Activated naive CD8-positive, alpha-beta T cell (primary cell): ENCODE data around the gene MYOM3.
"Not testable (repeated sequence)": the region's sequence is repeated elsewhere in the genome, so short reads cannot be mapped to it uniquely, and the experiment has no call there.

Experiments
- H3K27ac Mint-ChIP-seq: one replicate; pipeline ENCODE4 v1.8.0; 2021; ENCODE audit warnings: mixed read lengths
- H3K27me3 Mint-ChIP-seq: one replicate; pipeline ENCODE4 v1.8.0; 2021; ENCODE audit warnings: mixed read lengths
- H3K36me3 Mint-ChIP-seq: one replicate; pipeline ENCODE4 v1.8.0; 2021; ENCODE audit warnings: mixed read lengths
- H3K4me1 Mint-ChIP-seq: one replicate; pipeline ENCODE4 v1.8.0; 2021; ENCODE audit warnings: low read depth, mixed read lengths
- H3K4me3 Mint-ChIP-seq: one replicate; pipeline ENCODE4 v1.8.0; 2021; ENCODE audit warnings: mild to moderate bottlenecking, mixed read lengths
- H3K9me3 Mint-ChIP-seq: one replicate; pipeline ENCODE4 v1.8.0; 2021; ENCODE audit warnings: low read depth, mixed read lengths

Gene MYOM3

DNA sequence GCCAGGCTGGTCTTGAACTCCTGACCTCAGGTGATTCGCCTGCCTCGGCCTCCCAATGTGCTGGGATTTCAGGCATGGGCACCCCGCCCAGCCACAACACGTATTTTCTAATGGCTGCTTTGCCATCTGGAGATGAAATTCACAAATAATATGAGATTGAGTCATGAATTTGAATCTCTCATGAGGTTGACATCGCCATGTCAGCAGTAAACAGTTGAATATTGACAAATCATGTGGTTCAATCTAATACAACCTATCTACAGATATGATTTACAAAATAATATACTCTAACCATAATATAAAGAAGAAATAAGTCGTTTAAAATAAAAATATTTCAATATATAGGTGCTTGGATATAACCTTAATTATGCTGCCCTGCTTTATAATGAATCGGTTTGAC lies 42.1 kb downstream of the MYOM3 start:
- H3K36me3 Mint-ChIP-seq = no peaks in the 10 kb centered on the region
- no peak overlapping the region for H3K27ac Mint-ChIP-seq
- no peak overlapping the region for H3K4me3 Mint-ChIP-seq
- peaks cover 3% of the 10 kb centered on the region for H3K4me1 Mint-ChIP-seq
- no peaks in the 10 kb centered on the region for H3K27me3 Mint-ChIP-seq
- no peaks in the 10 kb centered on the region for H3K9me3 Mint-ChIP-seq

DNA sequence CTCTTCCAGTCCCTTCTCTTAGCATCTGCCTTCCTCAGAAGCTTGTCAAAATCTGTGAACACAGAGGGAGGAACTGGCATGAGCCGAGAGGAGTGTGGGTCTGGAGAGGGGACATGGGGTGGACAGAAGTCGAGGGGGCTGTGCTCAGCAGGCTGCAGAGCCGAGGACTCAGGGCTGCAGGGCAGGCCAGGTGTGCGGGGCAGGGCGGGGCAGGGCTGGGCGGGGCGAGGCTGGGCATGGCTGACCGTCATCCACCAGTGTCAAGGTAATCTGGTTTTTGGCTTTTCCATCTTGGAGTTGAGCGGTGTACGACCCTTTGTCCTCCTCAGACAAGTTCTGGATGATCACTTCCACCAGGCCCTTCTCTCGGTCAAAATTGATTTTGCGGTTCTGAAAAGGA lies 44.0 kb downstream of the MYOM3 start:
- Mint-ChIP-seq H3K4me1 (peaks cover 3% of the 10 kb centered on the region), H3K9me3 (no peaks in the 10 kb centered on the region), H3K4me3 (no peak overlapping the region)

GRCh38 chr1:24065304-24065703 lies 46.6 kb downstream of the MYOM3 start:
- Mint-ChIP-seq H3K27me3 (no peaks in the 10 kb centered on the region), H3K27ac (no peak overlapping the region), H3K4me1 (no peaks in the 10 kb centered on the region), H3K36me3 (no peaks in the 10 kb centered on the region), H3K4me3 (no peak overlapping the region), H3K9me3 (no peaks in the 10 kb centered on the region)

More for the DNA sequence above, 44.0 kb downstream of the MYOM3 start:
- H3K27me3 Mint-ChIP-seq = no peaks in the 10 kb centered on the region
- H3K27ac Mint-ChIP-seq = no peak overlapping the region
- no peaks in the 10 kb centered on the region for H3K36me3 Mint-ChIP-seq

DNA sequence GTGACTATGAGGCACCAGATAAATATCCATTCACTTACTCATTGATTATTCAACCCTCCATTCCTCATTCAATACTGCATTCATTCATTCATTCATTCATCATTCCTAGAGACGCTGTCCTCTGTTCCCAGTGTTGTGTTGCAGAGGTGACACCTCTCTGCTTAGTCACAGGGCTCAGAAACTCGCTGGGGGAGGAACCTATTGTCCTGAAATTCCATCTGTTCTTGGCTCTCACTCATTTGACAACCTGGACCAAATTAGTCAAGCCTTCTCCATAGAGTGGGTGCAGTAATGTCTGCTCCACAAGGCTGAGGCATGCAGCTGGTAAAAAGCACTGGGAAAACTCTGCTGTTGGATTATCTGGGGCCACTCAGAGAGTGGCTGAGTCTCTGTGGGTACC lies 49.7 kb downstream of the MYOM3 start:
- H3K9me3 Mint-ChIP-seq = no peaks in the 10 kb centered on the region
- no peak overlapping the region for H3K27ac Mint-ChIP-seq
- no peak overlapping the region for H3K4me3 Mint-ChIP-seq
- no peaks in the 10 kb centered on the region for H3K4me1 Mint-ChIP-seq
- no peaks in the 10 kb centered on the region for H3K27me3 Mint-ChIP-seq
- H3K36me3 Mint-ChIP-seq = no peaks in the 10 kb centered on the region

DNA sequence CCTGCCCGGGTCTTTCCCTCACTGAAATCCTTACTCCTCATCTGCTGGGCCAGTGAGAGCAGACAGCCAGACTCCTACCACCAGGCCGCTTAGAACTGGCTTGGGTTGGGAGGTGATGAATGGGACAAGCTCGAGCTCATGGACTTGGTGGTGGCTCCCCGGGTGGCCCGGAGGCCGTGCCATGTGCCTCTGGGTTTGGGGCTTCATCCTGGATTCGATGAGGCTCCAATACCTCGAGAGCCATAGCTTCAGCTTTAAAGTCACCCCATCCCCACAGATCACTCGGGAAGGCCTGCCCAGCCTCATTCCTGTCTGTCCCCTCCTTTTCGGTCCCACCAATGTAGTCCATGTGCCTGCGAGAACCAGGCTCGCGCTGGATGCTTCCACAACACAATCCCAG lies 51.5 kb downstream of the MYOM3 start:
- H3K9me3 Mint-ChIP-seq = no peaks in the 10 kb centered on the region
- no peak overlapping the region for H3K27ac Mint-ChIP-seq
- no peaks in the 10 kb centered on the region for H3K27me3 Mint-ChIP-seq
- no peaks in the 10 kb centered on the region for H3K36me3 Mint-ChIP-seq
- no peak overlapping the region for H3K4me3 Mint-ChIP-seq
- H3K4me1 Mint-ChIP-seq = no peaks in the 10 kb centered on the region

DNA sequence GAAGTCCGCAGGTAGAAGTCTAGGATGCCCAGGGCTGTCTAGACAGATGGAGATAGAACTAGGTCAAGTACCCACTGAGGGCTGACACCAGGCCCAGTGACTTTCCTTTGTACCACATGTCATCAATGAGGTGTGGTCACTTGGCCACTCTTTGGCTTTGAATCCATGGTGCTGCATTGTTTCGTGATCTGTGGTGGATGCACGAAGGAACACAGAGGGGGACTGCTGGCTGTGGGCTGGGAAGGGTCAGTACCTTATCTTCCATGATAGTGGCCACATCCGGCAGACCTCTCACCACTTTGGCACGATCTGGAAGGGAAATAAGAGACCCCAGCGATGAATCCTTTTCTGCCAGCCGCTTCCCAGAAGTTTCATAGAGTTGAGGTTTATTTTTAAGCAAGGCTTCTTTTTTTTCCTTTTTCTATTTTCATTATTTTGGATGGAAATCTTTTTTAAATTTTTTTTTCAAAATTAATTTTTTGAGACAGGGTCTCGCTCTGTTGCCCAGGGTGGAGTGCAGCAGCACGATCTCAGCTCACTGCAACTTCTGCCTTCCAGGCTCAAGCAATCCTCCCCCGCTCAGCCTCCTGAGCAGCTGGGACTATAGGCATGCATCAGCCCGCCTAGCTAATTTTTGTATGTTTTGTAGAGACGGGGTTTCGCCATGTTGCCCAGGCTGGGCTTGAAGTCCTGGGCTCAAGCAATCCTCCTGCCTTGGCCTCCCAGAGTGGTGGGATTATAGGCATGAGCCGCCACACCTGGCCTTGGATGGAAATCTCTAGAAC lies 53.1 kb downstream of the MYOM3 start:
- no peak overlapping the region for H3K4me3 Mint-ChIP-seq
- no peaks in the 10 kb centered on the region for H3K4me1 Mint-ChIP-seq
- no peaks in the 10 kb centered on the region for H3K36me3 Mint-ChIP-seq
- H3K27me3 Mint-ChIP-seq = no peaks in the 10 kb centered on the region
- no peaks in the 10 kb centered on the region for H3K9me3 Mint-ChIP-seq
- H3K27ac Mint-ChIP-seq = no peak overlapping the region

DNA sequence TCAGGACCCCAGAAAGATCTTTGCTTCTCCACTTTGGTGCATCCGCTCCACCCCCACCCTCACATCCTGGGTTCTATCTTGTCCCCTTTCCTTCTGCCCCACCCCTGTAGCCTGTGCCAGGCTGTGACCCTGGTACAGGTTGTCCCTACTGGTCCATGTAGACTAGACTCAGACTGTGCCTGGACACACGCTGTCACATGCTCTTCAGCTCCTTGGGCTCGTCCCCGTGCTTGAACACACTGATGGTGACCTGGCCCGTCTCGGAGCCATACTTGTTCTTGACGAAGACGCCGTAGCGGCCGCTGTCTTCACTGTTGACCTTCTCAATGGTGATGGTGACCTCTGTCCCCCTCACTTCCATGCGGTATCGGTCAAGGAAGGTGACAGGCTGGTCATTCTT lies 54.8 kb downstream of the MYOM3 start:
- Mint-ChIP-seq H3K9me3 (no peaks in the 10 kb centered on the region), H3K4me1 (no peaks in the 10 kb centered on the region), H3K36me3 (no peaks in the 10 kb centered on the region), H3K4me3 (no peak overlapping the region), H3K27me3 (no peaks in the 10 kb centered on the region), H3K27ac (no peak overlapping the region)

- Mint-ChIP-seq H3K27ac (no peak overlapping the region), H3K9me3 (no peaks in the 10 kb centered on the region)
These were observed 56.3 kb downstream of the MYOM3 start for GRCh38 chr1:24055681-24056080.

GRCh38 chr1:24052220-24052619 lies 59.7 kb downstream of the MYOM3 start:
- Mint-ChIP-seq H3K27ac (no peak overlapping the region), H3K27me3 (no peaks in the 10 kb centered on the region), H3K4me3 (no peak overlapping the region), H3K36me3 (no peaks in the 10 kb centered on the region), H3K9me3 (no peaks in the 10 kb centered on the region), H3K4me1 (no peaks in the 10 kb centered on the region)

More at GRCh38 chr1:24055681-24056080, 56.3 kb downstream of the MYOM3 start:
- H3K36me3 Mint-ChIP-seq = no peaks in the 10 kb centered on the region
- no peak overlapping the region for H3K4me3 Mint-ChIP-seq
- no peaks in the 10 kb centered on the region for H3K4me1 Mint-ChIP-seq
- H3K27me3 Mint-ChIP-seq = no peaks in the 10 kb centered on the region

- Mint-ChIP-seq H3K4me1 (no peaks in the 10 kb centered on the region), H3K27me3 (no peaks in the 10 kb centered on the region), H3K4me3 (no peak overlapping the region), H3K9me3 (no peaks in the 10 kb centered on the region), H3K27ac (no peak overlapping the region), H3K36me3 (no peaks in the 10 kb centered on the region)
These were observed 60.6 kb downstream of the MYOM3 start for GRCh38 chr1:24051206-24051945.

- Mint-ChIP-seq H3K36me3 (no peaks in the 10 kb centered on the region), H3K4me3 (no peak overlapping the region), H3K4me1 (no peaks in the 10 kb centered on the region), H3K27ac (no peak overlapping the region), H3K27me3 (no peaks in the 10 kb centered on the region), H3K9me3 (no peaks in the 10 kb centered on the region)
These were observed 62.2 kb downstream of the MYOM3 start for GRCh38 chr1:24049733-24050132.

DNA sequence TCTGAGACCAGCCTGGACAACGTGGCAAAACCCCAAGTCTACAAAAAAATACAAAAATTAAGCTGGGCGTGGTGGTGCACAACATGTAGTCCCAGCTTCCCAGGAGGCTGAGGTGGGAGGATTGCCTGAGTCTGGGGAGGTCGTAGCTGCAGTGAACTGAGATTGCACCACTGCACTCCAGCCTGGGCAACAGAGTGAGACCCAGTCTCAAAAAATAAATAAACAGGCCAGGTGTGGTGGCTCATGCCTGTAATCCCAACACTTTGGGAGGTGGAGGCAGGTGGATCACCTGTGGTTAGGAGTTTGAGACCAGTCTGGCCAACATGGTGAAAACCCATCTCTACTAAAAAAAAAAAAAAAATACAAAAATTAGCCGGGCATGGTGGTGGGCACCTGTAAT lies 63.0 kb downstream of the MYOM3 start:
- H3K27me3 Mint-ChIP-seq, H3K4me3 Mint-ChIP-seq, H3K27ac Mint-ChIP-seq, H3K9me3 Mint-ChIP-seq, H3K4me1 Mint-ChIP-seq, H3K36me3 Mint-ChIP-seq: not testable (repeated sequence)

GRCh38 chr1:24048205-24048869 lies 63.6 kb downstream of the MYOM3 start:
- H3K4me3 Mint-ChIP-seq = no peak overlapping the region
- no peak overlapping the region for H3K27ac Mint-ChIP-seq
- H3K36me3 Mint-ChIP-seq = no peaks in the 10 kb centered on the region
- H3K4me1 Mint-ChIP-seq = no peaks in the 10 kb centered on the region
- H3K27me3 Mint-ChIP-seq = no peaks in the 10 kb centered on the region
- H3K9me3 Mint-ChIP-seq = no peaks in the 10 kb centered on the region

GRCh38 chr1:24047110-24047477 lies 64.8 kb downstream of the MYOM3 start:
- no peaks in the 10 kb centered on the region for H3K4me1 Mint-ChIP-seq
- no peak overlapping the region for H3K4me3 Mint-ChIP-seq
- H3K36me3 Mint-ChIP-seq = no peaks in the 10 kb centered on the region
- no peaks in the 10 kb centered on the region for H3K9me3 Mint-ChIP-seq
- H3K27me3 Mint-ChIP-seq = peaks cover 2% of the 10 kb centered on the region
- H3K27ac Mint-ChIP-seq = no peak overlapping the region

GRCh38 chr1:24045771-24046170 lies 66.2 kb downstream of the MYOM3 start:
- H3K27me3 Mint-ChIP-seq = peaks cover 2% of the 10 kb centered on the region
- H3K4me1 Mint-ChIP-seq = no peaks in the 10 kb centered on the region
- H3K4me3 Mint-ChIP-seq = no peak overlapping the region
- no peaks in the 10 kb centered on the region for H3K9me3 Mint-ChIP-seq
- no peak overlapping the region for H3K27ac Mint-ChIP-seq
- no peaks in the 10 kb centered on the region for H3K36me3 Mint-ChIP-seq
